Stimulated activated naive CD8-positive, alpha-beta T cell treated with anti-CD3 and anti-CD28 coated beads, Interleukin-15, Interleukin-2, amounts not matched to agents 100 ng/mL and 50 ng/mL, for 24 hours (primary cell): ENCODE results near the gene C12orf76.
"Not testable (repeated sequence)": the region's sequence is repeated elsewhere in the genome, so short reads cannot be mapped to it uniquely, and the experiment has no call there.

Experiments used
- H3K27ac Mint-ChIP-seq: one replicate; pipeline ENCODE4 v1.8.0; 2021; ENCODE audit warnings: mild to moderate bottlenecking, mixed read lengths
- H3K27me3 Mint-ChIP-seq: one replicate; pipeline ENCODE4 v1.8.0; 2021; ENCODE audit warnings: mixed read lengths
- H3K36me3 Mint-ChIP-seq: one replicate; pipeline ENCODE4 v1.8.0; 2021; ENCODE audit warnings: low read depth, mixed read lengths
- H3K4me1 Mint-ChIP-seq: one replicate; pipeline ENCODE4 v1.8.0; 2021; ENCODE audit warnings: low read depth, mixed read lengths
- H3K4me3 Mint-ChIP-seq: one replicate; pipeline ENCODE4 v1.8.0; 2021; ENCODE audit warnings: mild to moderate bottlenecking, mixed read lengths
- H3K9me3 Mint-ChIP-seq: one replicate; pipeline ENCODE4 v1.8.0; 2021; ENCODE audit warnings: mixed read lengths

The C12orf76 gene

DNA sequence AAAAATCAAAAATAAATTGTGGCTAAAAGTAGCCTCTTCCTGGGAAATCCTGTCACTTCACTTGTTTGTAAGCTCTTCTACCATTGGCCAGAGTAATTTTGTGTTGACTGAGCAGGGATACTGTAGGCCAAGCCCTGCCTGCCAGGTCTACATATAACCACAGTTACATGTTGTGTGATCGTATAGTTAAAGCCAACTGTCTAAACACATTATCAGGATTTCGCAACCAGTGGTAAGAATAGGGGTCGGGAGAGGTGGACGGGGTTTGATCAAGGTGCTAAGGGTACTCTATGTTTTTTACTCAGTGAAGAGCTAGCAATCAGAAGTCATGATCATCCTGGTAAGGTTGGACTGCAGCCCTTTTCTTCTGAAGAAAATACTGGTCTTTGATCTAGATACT lies 35.7 kb downstream of the C12orf76 start:
- peaks cover 65% of the 10 kb centered on the region for H3K4me1 Mint-ChIP-seq
- H3K36me3 Mint-ChIP-seq, result peaks cover 33% of the 10 kb centered on the region
- H3K9me3 Mint-ChIP-seq, result no peaks in the 10 kb centered on the region
- H3K27ac Mint-ChIP-seq, result peak overlapping the region; percentile 67
- no peaks in the 10 kb centered on the region for H3K27me3 Mint-ChIP-seq
- H3K4me3 Mint-ChIP-seq, result peak overlapping the region; percentile 4

DNA sequence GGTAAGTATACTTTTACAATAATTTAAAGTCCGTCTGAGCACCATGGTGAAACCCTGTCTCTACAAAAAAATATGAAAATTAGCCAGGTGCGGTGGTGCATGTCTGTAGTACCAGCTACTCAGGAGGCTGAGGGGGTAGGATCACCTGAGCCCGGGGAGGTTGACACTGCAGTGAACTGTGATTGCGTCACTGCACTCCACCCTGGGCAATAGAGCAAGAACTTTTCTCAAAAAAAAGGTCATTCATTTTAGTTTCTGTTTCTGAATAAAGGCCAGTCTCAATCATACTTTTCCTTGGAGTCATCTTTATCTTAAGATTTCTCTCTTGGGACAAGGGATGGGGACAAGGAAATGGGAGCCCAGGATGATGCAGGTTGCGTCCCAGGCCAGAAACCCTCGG lies 36.2 kb downstream of the C12orf76 start:
- Mint-ChIP-seq H3K36me3 (peaks cover 34% of the 10 kb centered on the region), H3K27ac (peak overlapping the region; percentile 67), H3K9me3 (no peaks in the 10 kb centered on the region), H3K4me3 (peak overlapping the region; percentile 5), H3K4me1 (peaks cover 66% of the 10 kb centered on the region), H3K27me3 (no peaks in the 10 kb centered on the region)

DNA sequence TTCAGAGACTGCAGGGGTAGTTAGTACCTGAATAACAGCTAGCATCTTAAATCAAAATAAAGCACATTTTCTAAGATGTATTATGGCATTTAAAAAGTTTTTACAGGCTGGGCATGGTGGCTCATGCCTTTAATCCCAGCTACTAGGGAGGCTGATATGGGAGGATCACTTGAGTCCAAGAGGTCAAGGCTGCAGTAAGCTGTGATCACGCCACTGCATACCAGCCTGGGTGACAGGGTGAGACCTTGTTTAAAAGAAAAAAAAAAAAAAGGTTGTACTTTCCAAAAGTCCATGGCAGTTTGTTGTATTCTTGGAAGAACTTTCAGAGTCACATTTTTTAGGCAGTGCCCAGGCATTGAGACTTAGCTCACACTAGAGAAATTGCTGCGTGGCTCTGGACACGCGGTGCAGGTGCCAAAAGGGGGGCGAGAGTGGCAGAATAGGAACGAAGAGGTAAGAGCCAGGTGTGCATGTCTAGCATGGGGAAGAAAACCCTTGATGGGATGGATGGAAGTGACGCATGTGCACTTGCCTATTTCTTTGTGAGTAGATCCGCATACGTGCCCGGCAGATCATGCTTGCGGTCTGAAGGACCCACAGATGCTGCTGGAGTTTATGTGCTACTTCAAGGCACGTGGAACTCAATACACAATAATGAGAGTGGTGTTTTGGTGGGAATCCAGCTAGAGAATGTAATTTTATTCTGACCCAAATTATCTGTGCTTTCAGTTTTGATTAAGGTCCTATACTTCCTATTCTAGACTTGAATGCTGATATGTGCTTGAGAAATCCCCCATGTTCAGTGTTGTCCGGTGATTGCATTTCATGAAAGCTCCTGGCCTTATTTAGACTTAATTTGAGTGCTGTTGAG lies 37.2 kb downstream of the C12orf76 start:
- peaks cover 33% of the 10 kb centered on the region for H3K36me3 Mint-ChIP-seq
- no peaks in the 10 kb centered on the region for H3K27me3 Mint-ChIP-seq
- no peaks in the 10 kb centered on the region for H3K9me3 Mint-ChIP-seq
- peak overlapping the region; percentile 36 for H3K4me3 Mint-ChIP-seq
- H3K4me1 Mint-ChIP-seq, result peaks cover 74% of the 10 kb centered on the region
- H3K27ac Mint-ChIP-seq, result peak overlapping the region; percentile 73

DNA sequence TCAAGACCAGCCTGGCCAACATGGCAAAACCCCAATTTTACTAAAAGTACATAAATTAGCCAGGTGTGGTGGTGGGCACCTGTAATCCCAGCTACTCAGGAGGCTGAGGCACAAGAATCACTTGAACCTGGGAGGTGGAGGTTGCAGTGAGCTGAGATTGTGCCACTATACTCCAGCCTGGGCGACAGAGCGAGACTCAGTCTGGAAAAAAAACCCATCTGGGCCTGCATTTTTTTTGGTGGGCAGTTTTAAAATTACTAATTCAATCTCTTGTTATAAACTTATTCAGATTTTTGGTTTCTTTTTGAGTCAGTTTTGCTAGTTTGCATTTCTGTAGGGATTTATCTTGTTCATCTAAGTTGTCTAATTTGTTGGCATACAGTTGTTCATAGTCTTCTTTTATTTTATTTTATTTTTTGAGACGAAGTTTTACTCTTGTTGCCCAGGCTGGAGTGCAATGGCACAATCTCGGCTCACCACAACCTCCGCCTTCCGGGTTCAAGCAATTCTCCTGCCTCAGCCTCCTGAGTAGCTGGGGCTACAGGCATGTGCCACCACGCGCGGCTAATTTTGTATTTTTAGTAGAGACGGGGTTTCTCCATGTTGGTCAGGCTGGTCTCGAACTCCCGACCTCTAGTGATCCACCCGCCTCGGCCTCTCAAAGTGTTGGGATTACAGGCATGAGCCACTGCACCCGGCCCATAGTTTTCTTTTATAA lies 39.5 kb downstream of the C12orf76 start:
- Mint-ChIP-seq H3K4me1 (peaks cover 84% of the 10 kb centered on the region), H3K36me3 (peaks cover 25% of the 10 kb centered on the region), H3K4me3 (peak overlapping the region; percentile 4)
- H3K27me3 Mint-ChIP-seq, H3K27ac Mint-ChIP-seq, H3K9me3 Mint-ChIP-seq: not testable (repeated sequence)

DNA sequence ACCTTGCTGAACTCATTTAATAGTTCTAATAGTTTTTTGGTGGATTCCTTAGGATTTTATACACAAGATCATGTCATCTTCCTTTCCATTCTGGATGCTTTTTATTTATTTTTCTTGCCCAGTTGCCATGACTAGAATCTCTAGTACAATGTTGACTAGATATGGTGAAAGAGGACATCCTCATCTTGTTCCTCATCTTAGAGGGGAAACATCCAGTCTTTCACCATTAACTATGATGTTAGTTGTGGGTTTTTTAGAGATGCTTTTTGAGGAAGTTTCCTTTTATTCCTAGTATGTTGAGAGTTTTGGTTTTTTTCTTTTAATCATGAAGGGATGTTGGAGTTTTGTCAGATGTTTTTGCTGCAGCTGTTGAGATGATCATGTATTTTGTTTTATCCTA lies 40.4 kb downstream of the C12orf76 start:
- Mint-ChIP-seq H3K9me3 (no peaks in the 10 kb centered on the region), H3K27me3 (no peaks in the 10 kb centered on the region), H3K4me1 (peaks cover 91% of the 10 kb centered on the region), H3K27ac (no peak overlapping the region), H3K4me3 (no peak overlapping the region), H3K36me3 (peaks cover 23% of the 10 kb centered on the region)

DNA sequence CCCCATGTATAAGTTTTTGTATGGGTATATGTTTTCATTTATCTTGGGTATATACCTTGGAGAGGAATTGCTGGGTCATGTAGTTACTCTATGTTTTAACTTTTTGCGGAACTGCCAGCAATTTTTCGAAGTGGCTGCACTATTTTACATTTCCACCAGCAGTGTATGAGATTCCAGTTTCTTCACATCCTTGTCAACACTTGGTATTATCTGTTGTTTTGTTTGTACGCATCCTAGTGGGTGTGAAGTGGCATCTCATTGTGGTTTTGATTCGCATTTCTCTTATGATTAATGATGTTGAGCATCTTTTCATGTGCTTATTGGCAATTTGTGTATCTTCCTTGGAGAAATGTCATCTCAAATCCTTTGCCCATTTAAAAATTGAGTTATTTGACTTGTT lies 42.2 kb downstream of the C12orf76 start:
- peaks cover 18% of the 10 kb centered on the region for H3K36me3 Mint-ChIP-seq
- no peak overlapping the region for H3K27ac Mint-ChIP-seq
- H3K4me3 Mint-ChIP-seq, result no peak overlapping the region
- peaks cover 90% of the 10 kb centered on the region for H3K4me1 Mint-ChIP-seq
- H3K9me3 Mint-ChIP-seq, result no peaks in the 10 kb centered on the region
- no peaks in the 10 kb centered on the region for H3K27me3 Mint-ChIP-seq

DNA sequence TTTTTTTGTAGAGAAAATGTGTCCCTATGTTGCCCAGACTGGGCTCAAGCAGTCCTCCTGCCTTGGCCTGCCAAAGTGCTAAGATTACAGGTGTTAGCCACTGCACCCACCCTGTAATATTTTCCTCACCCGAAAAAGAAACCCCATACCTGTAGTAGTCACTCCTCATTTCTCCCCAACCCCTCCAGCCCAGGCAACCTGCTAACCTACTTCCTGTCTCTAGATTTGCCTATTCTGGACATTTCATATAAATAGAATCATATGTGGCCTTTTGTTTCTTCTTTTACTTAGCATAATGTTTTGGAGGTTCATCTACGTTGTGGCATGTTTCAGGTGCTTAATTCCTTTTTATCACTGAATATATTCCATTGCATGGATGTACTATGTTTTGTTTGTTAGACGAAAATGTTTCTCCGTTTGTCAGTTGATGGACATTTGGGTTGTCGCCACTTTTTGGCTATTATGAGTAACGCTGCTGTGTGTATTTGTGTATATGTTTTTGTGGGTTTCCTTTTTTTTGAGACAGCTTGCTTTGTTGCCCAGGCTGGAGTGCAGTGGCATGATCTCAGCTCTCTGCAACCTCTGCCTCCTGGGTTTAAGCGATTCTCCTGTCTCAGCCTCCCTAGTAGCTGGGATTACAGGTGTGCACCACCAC lies 42.9 kb downstream of the C12orf76 start:
- no peaks in the 10 kb centered on the region for H3K9me3 Mint-ChIP-seq
- peak overlapping the region; percentile 64 for H3K27ac Mint-ChIP-seq
- H3K27me3 Mint-ChIP-seq, result no peaks in the 10 kb centered on the region
- H3K4me1 Mint-ChIP-seq, result peaks cover 88% of the 10 kb centered on the region
- H3K4me3 Mint-ChIP-seq, result peak overlapping the region; percentile 28
- peaks cover 18% of the 10 kb centered on the region for H3K36me3 Mint-ChIP-seq

DNA sequence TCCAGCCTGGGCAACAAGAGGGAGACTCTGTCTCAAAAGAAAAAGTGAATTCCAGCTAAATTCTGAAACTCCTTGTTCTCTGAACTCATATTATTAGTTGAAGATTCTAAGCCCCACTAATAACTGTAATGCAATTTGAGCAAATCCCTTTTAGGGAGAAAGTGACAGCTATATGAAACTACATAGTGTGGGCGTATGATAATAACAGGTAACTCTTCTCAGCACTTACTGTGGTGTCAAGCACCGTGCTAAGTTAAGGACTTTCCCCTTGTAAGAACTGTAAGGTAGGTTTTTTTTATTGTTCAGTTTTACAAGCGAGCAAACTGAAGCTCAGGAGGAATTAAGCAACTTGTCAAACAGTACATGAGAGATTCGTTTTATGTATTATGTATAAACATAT lies 43.7 kb downstream of the C12orf76 start:
- Mint-ChIP-seq H3K36me3 (peaks cover 17% of the 10 kb centered on the region), H3K4me1 (peaks cover 86% of the 10 kb centered on the region), H3K27me3 (no peaks in the 10 kb centered on the region), H3K9me3 (no peaks in the 10 kb centered on the region), H3K4me3 (peak overlapping the region; percentile 37), H3K27ac (no peak overlapping the region)

DNA sequence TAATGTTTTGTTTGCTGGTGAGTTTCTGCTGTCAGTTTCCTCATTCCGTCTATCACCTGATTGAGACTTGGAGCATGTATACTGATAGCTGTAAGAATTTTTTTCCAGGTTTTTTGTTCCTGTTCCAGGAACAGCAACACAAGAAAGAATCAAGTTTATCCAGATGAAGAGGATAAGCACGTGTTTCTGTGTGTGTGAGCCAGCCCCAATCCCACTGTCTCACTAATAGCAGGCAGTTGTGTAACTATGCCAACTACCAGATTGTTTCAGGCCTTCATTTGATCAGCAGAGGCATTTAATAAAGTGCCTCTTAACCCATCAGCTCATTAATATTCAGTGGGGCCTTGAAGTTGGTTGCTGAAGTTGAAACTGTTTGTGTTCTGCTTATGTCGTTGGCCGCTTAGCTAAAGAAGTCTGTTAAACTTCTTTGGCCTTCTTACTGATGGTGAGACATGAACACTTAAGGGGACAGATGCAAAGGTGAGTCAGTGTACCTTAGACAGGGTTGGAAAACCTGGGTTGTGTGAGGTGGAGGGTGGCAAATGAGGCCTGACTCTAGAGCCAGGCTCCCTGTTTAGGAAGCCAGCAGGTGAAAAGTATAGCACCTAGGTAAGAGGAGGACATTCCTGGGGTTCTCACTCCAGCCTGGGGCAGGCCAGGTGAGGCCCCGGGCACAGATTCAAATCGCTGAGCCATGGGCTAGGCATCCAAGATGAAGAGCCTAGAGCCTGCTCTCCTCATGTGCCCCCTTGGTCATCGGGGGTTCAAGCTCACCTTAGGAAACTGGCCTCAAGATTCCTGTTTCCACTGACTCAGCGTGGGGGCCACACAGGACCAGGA lies 45.4 kb downstream of the C12orf76 start:
- H3K36me3 Mint-ChIP-seq, result peaks cover 10% of the 10 kb centered on the region
- peaks cover 81% of the 10 kb centered on the region for H3K4me1 Mint-ChIP-seq
- H3K27ac Mint-ChIP-seq, result peak overlapping the region; percentile 45
- no peaks in the 10 kb centered on the region for H3K9me3 Mint-ChIP-seq
- H3K4me3 Mint-ChIP-seq, result no peak overlapping the region
- H3K27me3 Mint-ChIP-seq, result no peaks in the 10 kb centered on the region

DNA sequence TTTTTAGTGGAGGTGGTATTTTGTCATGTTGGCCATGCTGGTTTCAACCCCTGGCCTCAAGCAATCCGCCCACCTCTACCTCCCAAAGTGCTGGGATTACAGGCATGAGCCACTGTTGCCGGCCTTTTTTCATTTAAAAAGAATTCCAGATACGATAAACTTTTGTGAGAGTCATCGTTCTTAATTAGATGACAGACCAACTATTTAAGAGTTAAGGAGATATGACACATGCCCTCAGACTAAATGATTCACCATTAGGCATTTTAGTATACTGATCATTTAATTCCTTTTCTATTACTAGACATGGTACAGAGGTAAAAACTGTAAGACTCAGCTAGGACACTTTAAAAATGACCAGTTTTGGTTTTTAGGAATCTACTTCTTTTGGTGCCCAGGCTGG lies 46.7 kb downstream of the C12orf76 start:
- no peaks in the 10 kb centered on the region for H3K27me3 Mint-ChIP-seq
- H3K4me1 Mint-ChIP-seq, result peaks cover 82% of the 10 kb centered on the region
- peaks cover 7% of the 10 kb centered on the region for H3K36me3 Mint-ChIP-seq

DNA sequence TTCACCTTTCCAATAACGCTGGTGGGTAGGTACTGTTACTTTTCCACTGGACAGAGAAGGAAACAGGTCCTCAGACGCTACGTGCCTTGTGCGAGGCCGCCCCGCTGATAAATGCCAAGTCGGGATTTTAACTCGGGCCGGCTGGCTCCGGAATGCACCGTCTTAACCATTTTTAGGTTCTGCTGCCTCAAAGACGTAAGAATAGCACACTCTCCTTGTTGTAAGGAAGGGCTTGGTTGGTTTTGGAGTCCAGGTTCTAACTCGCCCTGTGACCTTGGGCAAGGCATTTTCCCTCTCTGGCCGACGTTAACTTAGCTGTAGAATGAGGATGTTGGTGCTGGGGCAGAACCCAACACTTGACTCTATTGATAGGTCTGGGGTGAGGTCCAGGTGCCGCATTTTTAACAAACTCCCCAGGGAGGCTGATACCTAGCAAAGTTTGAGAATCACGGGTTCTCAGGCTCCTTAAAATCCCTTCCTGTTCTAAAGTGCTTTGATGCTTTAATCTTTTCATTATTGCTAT lies 48.3 kb downstream of the C12orf76 start:
- Mint-ChIP-seq H3K36me3 (peaks cover 3% of the 10 kb centered on the region), H3K27me3 (no peaks in the 10 kb centered on the region), H3K9me3 (no peaks in the 10 kb centered on the region), H3K4me1 (peaks cover 72% of the 10 kb centered on the region), H3K4me3 (peak overlapping the region; percentile 97), H3K27ac (peak overlapping the region; percentile 88)

More for the DNA sequence above, 46.7 kb downstream of the C12orf76 start:
- Mint-ChIP-seq H3K9me3 (no peaks in the 10 kb centered on the region), H3K27ac (peak overlapping the region; percentile 31), H3K4me3 (no peak overlapping the region)

DNA sequence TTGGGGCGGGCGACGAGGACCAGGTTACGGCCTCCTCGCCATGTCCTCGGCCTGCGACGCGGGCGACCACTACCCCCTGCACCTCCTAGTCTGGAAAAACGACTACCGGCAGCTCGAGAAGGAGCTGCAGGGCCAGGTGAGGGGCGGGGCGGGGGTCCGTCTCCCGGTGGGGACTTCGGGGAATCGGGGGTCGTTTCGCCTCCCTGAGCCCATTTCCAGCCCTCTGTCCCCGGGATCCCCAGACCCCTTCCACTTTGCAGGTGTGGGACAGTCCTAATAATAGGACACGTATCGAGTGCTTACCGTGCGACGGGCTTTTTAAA lies 48.7 kb downstream of the C12orf76 start:
- Mint-ChIP-seq H3K9me3 (no peaks in the 10 kb centered on the region), H3K36me3 (peaks cover 3% of the 10 kb centered on the region), H3K27me3 (no peaks in the 10 kb centered on the region), H3K27ac (peak overlapping the region; percentile 88), H3K4me1 (peaks cover 68% of the 10 kb centered on the region), H3K4me3 (peak overlapping the region; percentile 97)

DNA sequence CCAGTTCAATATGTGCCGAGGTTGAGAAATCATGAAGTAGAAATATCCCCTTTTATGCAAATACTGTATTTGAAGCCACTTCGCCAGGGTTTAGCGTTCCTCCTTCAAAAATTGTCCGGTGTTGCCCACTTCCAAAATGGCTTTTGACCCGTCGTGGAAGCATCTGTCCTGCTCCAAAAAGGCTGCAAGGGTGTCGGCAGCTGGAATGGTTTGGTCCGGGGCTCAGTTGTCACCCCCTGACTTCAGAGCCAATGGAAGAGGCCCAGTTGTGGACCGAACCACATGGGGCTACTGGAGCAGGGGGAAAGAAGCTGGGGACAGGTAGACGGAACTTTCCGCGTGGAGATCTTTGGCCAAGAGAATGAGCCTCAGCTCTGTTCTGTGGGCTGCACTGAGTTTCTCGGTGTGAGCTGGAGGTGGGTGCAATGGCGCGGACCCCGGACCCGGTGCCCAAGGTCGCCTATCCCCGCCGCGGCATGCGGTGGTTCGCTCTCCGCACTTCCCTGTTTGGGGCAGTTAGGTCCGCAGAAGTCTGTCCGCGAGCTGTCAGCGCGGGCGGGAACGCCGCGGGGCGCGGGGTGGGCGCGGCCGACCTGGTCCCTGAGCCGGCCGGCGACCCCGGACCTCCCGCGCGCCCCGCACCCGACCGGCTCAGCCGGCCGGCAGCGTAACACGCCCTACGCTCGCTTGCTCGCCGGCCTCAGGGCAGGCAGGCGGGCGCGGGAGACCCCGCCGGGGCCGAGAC lies 49.2 kb downstream of the C12orf76 start, which contains the start of gene ANKRD13A:
TSS of gene ANKRD13A (plus strand) at position 527 of the 745 bp plus-strand sequence. CDS start 259 bp downstream, outside the sequence.
- H3K9me3 Mint-ChIP-seq, result no peaks in the 10 kb centered on the region
- H3K4me1 Mint-ChIP-seq, result peaks cover 68% of the 10 kb centered on the region
- peak within 1 kb of the TSS; percentile 100 for H3K27ac Mint-ChIP-seq
- H3K27me3 Mint-ChIP-seq, result no peaks in the 10 kb centered on the region
- H3K36me3 Mint-ChIP-seq, result peaks cover 3% of the 10 kb centered on the region
- peak within 1 kb of the TSS; percentile 98 for H3K4me3 Mint-ChIP-seq
